GM23248 (cell line): ENCODE data around the gene VSIG1. TPM values are rescaled to one million over a fixed set of nuclear protein-coding genes. Genes with fewer than 3 reads are reported as not detected.

ENCODE experiments used
- DNase-seq: peaks from one replicate; pipeline ENCODE4 v3.0.0-alpha.2; 2015
- H2AFZ ChIP-seq: fragments of 200-600 bp; sonication (generic); 2 replicates; pipeline ENCODE4 v1.6.1; 2016; ENCODE audit warnings: antibody characterized with exemption
- H3F3A ChIP-seq: fragments of 200-600 bp; sonication (generic); 2 replicates; pipeline ENCODE4 v1.6.1; 2016; ENCODE audit warnings: mild to moderate bottlenecking, antibody characterized with exemption, mixed run types; ENCODE audit not compliant: insufficient read depth
- H3K27ac ChIP-seq: fragments of 200-600 bp; sonication (generic); 2 replicates; pipeline ENCODE4 v1.5.1; 2016; ENCODE audit warnings: mild to moderate bottlenecking
- H3K27me3 ChIP-seq: fragments of 200-600 bp; sonication (generic); replicated peaks from 2 replicates; pipeline ENCODE4 v1.6.1; 2016; ENCODE audit warnings: mild to moderate bottlenecking; ENCODE audit not compliant: insufficient read depth
- H3K36me3 ChIP-seq: fragments of 200-600 bp; sonication (generic); 2 replicates; pipeline ENCODE4 v1.6.1; 2016; ENCODE audit warnings: low read depth, mild to moderate bottlenecking
- H3K4me1 ChIP-seq: fragments of 200-600 bp; sonication (generic); 2 replicates; pipeline ENCODE4 v1.6.1; 2016; ENCODE audit warnings: mild to moderate bottlenecking; ENCODE audit not compliant: insufficient read depth
- H3K4me2 ChIP-seq: fragments of 200-600 bp; sonication (generic); one replicate; pipeline ENCODE4 v1.6.1; 2016; ENCODE audit warnings: mild to moderate bottlenecking; ENCODE audit not compliant: unreplicated experiment
- H3K4me3 ChIP-seq: fragments of 200-600 bp; sonication (generic); 2 replicates; pipeline ENCODE4 v1.5.1; 2016; ENCODE audit warnings: mild to moderate bottlenecking
- H3K79me2 ChIP-seq: fragments of 200-600 bp; sonication (generic); 2 replicates; pipeline ENCODE4 v1.6.1; 2016; ENCODE audit warnings: mild to moderate bottlenecking; ENCODE audit not compliant: insufficient read depth
- H3K9ac ChIP-seq: fragments of 200-600 bp; sonication (generic); 2 replicates; pipeline ENCODE4 v1.6.1; 2016; ENCODE audit warnings: mild to moderate bottlenecking
- H3K9me2 ChIP-seq: fragments of 200-600 bp; sonication (generic); 2 replicates; pipeline ENCODE4 v1.6.1; 2016; ENCODE audit warnings: mixed run types, mild to moderate bottlenecking, moderate library complexity; ENCODE audit not compliant: insufficient read depth
- H3K9me3 ChIP-seq: fragments of 200-600 bp; sonication (generic); one replicate; pipeline ENCODE4 v1.6.1; 2017; ENCODE audit warnings: low read depth
- H4K20me1 ChIP-seq: fragments of 200-600 bp; sonication (generic); 2 replicates; pipeline ENCODE4 v1.6.0; 2016; ENCODE audit not compliant: insufficient read depth
- EZH2 ChIP-seq: fragments of 200-600 bp; sonication (generic); IDR thresholded peaks from 2 replicates; pipeline ENCODE4 v1.6.1; 2018; ENCODE audit warnings: antibody characterized with exemption, mild to moderate bottlenecking; ENCODE audit not compliant: insufficient read depth, poor library complexity, severe bottlenecking
- EZH2phosphoT487 ChIP-seq: fragments of 200-600 bp; sonication (generic); IDR thresholded peaks from 2 replicates; pipeline ENCODE4 v1.6.1; 2018; ENCODE audit warnings: antibody characterized with exemption, moderate library complexity, mild to moderate bottlenecking, low read depth; ENCODE audit not compliant: insufficient read depth
- WGBS, 2 experiments: methylation state at CpG; one replicate each; pipeline ENCODE4 v1.1.6; 2015 to 2017; ENCODE audit warnings: low lambda C conversion rate in 2 of 2, low coverage in 1 of 2; ENCODE audit errors: missing lambda C conversion rate in 2 of 2; 5-methylcytosine and 5-hydroxymethylcytosine counted together
- in situ Hi-C: fragments of 300-500 bp; cut with MboI; formaldehyde crosslinking; loops from 2 replicates; pipeline ENCODE4 v1.15.0; 2020
- polyA plus RNA-seq: library from polyadenylated mRNA; unstranded; fragments of >200 nt; fragmentation: Nextera tagmentation; extraction: Ambion mirVana; gene quantifications from 2 replicates; pipeline ENCODE4 v1.2.1, GENCODE V29; 2016
- total RNA-seq: library from RNA; depleted of rRNA; stranded (reverse); fragments of >200 nt; shearing (Covaris generic); gene quantifications from 2 replicates; pipeline ENCODE4 v1.2.3, GENCODE V29; 2014; rRNA removed

Gene VSIG1
- total RNA-seq (not detected in 2 replicates), polyA plus RNA-seq (not detected in 2 replicates)

GRCh38 chrX:108044554-108045256 lies at the start of gene VSIG1:
VSIG1 (plus strand) TSS chrX:108045065; CDS start chrX:108045131, 66 bp downstream.
- Histone ChIP-seq H3K9me3 (no peaks in the 10 kb centered on the region), H3F3A (no peaks in the 10 kb centered on the region), H2AFZ (no peak within 1 kb of the TSS), H4K20me1 (no peaks in the 10 kb centered on the region), H3K27me3 (no peaks in the 10 kb centered on the region), H3K4me3 (no peak within 1 kb of the TSS), H3K4me2 (no peak within 1 kb of the TSS), H3K9me2 (no peaks in the 10 kb centered on the region), H3K4me1 (no peaks in the 10 kb centered on the region), H3K36me3 (no peaks in the 10 kb centered on the region), H3K9ac (no peak within 1 kb of the TSS), H3K27ac (no peak within 1 kb of the TSS), H3K79me2 (no peaks in the 10 kb centered on the region)
- in situ Hi-C loops: no loop called here
- no peak for DNase-seq
- WGBS, 2 experiments: 82 to 83% methylated on average over 10 of the region's 10 CpGs
- no peak for TF ChIP-seq EZH2
- no peak for TF ChIP-seq EZH2phosphoT487

GRCh38 chrX:107996124-107996523 lies 48.7 kb upstream of the VSIG1 start:
- no peak for DNase-seq
- H2AFZ ChIP-seq: no peak overlapping the region
- H3K9me3 ChIP-seq: no peaks in the 10 kb centered on the region
- TF ChIP-seq EZH2: no peak
- no peak for TF ChIP-seq EZH2phosphoT487
- no peak overlapping the region for H3K27ac ChIP-seq
- no peaks in the 10 kb centered on the region for H3K79me2 ChIP-seq
- H3K36me3 ChIP-seq: no peaks in the 10 kb centered on the region
- H3K9ac ChIP-seq: no peak overlapping the region
- no peaks in the 10 kb centered on the region for H3K9me2 ChIP-seq
- no peaks in the 10 kb centered on the region for H3K4me1 ChIP-seq
- H4K20me1 ChIP-seq: no peaks in the 10 kb centered on the region
- 0 to 69% methylated on average over 1 to 4 of the region's 6 CpGs for WGBS, 2 experiments
- H3K4me2 ChIP-seq: no peak overlapping the region
- H3K27me3 ChIP-seq: no peaks in the 10 kb centered on the region
- no peak overlapping the region for H3K4me3 ChIP-seq
- no peaks in the 10 kb centered on the region for H3F3A ChIP-seq
- in situ Hi-C loops: no loop called here

GRCh38 chrX:108000751-108001150 lies 44.1 kb upstream of the VSIG1 start:
- DNase-seq: no peak
- no peaks in the 10 kb centered on the region for H3K79me2 ChIP-seq
- H4K20me1 ChIP-seq: no peaks in the 10 kb centered on the region

GRCh38 chrX:108001218-108001814 lies 43.5 kb upstream of the VSIG1 start:
- WGBS, 2 experiments: 58 to 64% methylated on average over 10 to 11 of the region's 11 CpGs
- Histone ChIP-seq H3K27me3 (no peaks in the 10 kb centered on the region), H3K9ac (no peak overlapping the region), H3K4me2 (no peak overlapping the region), H3K4me3 (no peak overlapping the region), H3K36me3 (no peaks in the 10 kb centered on the region), H2AFZ (no peak overlapping the region), H3K9me3 (no peaks in the 10 kb centered on the region), H3F3A (no peaks in the 10 kb centered on the region), H3K4me1 (no peaks in the 10 kb centered on the region), H3K27ac (no peak overlapping the region), H3K9me2 (no peaks in the 10 kb centered on the region), H4K20me1 (no peaks in the 10 kb centered on the region), H3K79me2 (no peaks in the 10 kb centered on the region)
- in situ Hi-C loops: no loop called here
- DNase-seq: peak; percentile 38
- TF ChIP-seq EZH2phosphoT487 (no peak), EZH2 (no peak)

More at GRCh38 chrX:108000751-108001150, 44.1 kb upstream of the VSIG1 start:
- Histone ChIP-seq H3K9me2 (no peaks in the 10 kb centered on the region), H3K27ac (no peak overlapping the region), H3K4me1 (no peaks in the 10 kb centered on the region), H3K4me2 (no peak overlapping the region), H3K4me3 (no peak overlapping the region), H3K9me3 (no peaks in the 10 kb centered on the region), H2AFZ (no peak overlapping the region), H3K36me3 (no peaks in the 10 kb centered on the region), H3K9ac (no peak overlapping the region), H3F3A (no peaks in the 10 kb centered on the region), H3K27me3 (no peaks in the 10 kb centered on the region)
- no peak for TF ChIP-seq EZH2phosphoT487
- TF ChIP-seq EZH2: no peak
- 43 to 70% methylated on average over 1 to 2 of the region's 2 CpGs for WGBS, 2 experiments
- in situ Hi-C loops: no loop called here
